RWPE2 (cell line): ENCODE measurements around the gene SLC12A2.

Experiments used
- ATAC-seq: fragments of 200-7000 bp; cut with Tn5 transposase; 3 replicates; pipeline ENCODE4 v1.9.1; 2021; ENCODE audit warnings: low read depth
- DNase-seq: peaks from one replicate; pipeline ENCODE4 v3.0.0-alpha.2; 2020; ENCODE audit warnings: low spot score
- H3K27ac ChIP-seq: fragments of 450-650 bp; 2 replicates; pipeline ENCODE4 v1.5.1; 2017; ENCODE audit warnings: mild to moderate bottlenecking; ENCODE audit not compliant: poor library complexity, severe bottlenecking
- H3K27me3 ChIP-seq: fragments of 250-450 bp; sonication (Bioruptor Pico); 2 replicates; pipeline ENCODE4 v1.5.1; 2021; ENCODE audit warnings: mild to moderate bottlenecking, moderate library complexity; ENCODE audit not compliant: insufficient read depth, poor library complexity, severe bottlenecking
- H3K36me3 ChIP-seq: fragments of 250-450 bp; sonication (Bioruptor Pico); 2 replicates; pipeline ENCODE4 v1.5.1; 2020; ENCODE audit warnings: low read depth, mild to moderate bottlenecking, moderate library complexity
- H3K4me1 ChIP-seq: fragments of 250-450 bp; sonication (Bioruptor Pico); 2 replicates; pipeline ENCODE4 v1.5.1; 2021; ENCODE audit warnings: mild to moderate bottlenecking, moderate library complexity; ENCODE audit not compliant: insufficient read depth, poor library complexity, severe bottlenecking
- H3K4me3 ChIP-seq: fragments of 250-450 bp; sonication (Bioruptor Pico); 2 replicates; pipeline ENCODE4 v1.5.1; 2021; ENCODE audit warnings: mild to moderate bottlenecking, moderate library complexity; ENCODE audit not compliant: severe bottlenecking
- H3K9me3 ChIP-seq: fragments of 250-450 bp; sonication (Bioruptor Pico); 2 replicates; pipeline ENCODE4 v1.5.1; 2021; ENCODE audit warnings: mild to moderate bottlenecking, moderate library complexity; ENCODE audit not compliant: severe bottlenecking
- TF ChIP-seq, protein P1 (sequence below): fragments of 450-650 bp; IDR thresholded peaks from one replicate; pipeline ENCODE4 v1.5.1; 2017; ENCODE audit warnings: mild to moderate bottlenecking, moderate library complexity; ENCODE audit not compliant: poor library complexity, severe bottlenecking

SLC12A2 gene

GRCh38 chr5:128216860-128217531 lies 133.4 kb downstream of the SLC12A2 start:
- Histone ChIP-seq H3K4me1 (no peaks in the 10 kb centered on the region), H3K27ac (no peak overlapping the region), H3K27me3 (no peaks in the 10 kb centered on the region), H3K9me3 (no peaks in the 10 kb centered on the region), H3K4me3 (no peak overlapping the region), H3K36me3 (no peaks in the 10 kb centered on the region)
- no peak for DNase-seq
- ATAC-seq, result peak; percentile 79
- TF ChIP-seq, protein P1, sequence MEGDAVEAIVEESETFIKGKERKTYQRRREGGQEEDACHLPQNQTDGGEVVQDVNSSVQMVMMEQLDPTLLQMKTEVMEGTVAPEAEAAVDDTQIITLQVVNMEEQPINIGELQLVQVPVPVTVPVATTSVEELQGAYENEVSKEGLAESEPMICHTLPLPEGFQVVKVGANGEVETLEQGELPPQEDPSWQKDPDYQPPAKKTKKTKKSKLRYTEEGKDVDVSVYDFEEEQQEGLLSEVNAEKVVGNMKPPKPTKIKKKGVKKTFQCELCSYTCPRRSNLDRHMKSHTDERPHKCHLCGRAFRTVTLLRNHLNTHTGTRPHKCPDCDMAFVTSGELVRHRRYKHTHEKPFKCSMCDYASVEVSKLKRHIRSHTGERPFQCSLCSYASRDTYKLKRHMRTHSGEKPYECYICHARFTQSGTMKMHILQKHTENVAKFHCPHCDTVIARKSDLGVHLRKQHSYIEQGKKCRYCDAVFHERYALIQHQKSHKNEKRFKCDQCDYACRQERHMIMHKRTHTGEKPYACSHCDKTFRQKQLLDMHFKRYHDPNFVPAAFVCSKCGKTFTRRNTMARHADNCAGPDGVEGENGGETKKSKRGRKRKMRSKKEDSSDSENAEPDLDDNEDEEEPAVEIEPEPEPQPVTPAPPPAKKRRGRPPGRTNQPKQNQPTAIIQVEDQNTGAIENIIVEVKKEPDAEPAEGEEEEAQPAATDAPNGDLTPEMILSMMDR, result no peak

DNA sequence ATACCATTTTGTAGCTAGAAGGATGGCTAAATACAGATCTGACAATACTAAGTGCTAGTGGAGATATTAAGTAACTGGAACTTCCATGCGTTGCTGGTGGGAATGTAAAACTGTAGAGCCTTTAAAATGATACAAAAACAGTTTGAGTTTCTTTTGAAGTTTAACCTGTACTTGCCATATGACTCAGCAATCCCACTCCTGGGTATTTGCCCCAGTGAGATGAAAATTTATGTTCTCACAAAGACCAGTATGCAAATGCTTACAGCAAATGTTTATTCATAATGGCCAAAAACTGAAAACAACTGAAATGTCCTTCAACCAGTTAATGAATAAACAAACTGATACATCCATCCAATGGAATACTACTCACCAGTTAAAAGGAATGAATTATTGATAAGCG lies 137.3 kb downstream of the SLC12A2 start:
- H3K4me3 ChIP-seq, result no peak overlapping the region
- no peaks in the 10 kb centered on the region for H3K27me3 ChIP-seq
- no peak for ATAC-seq
- DNase-seq, result no peak
- TF ChIP-seq, protein P1, result no peak
- H3K36me3 ChIP-seq, result no peaks in the 10 kb centered on the region
- H3K9me3 ChIP-seq, result no peaks in the 10 kb centered on the region
- H3K4me1 ChIP-seq, result no peaks in the 10 kb centered on the region
- no peak overlapping the region for H3K27ac ChIP-seq

DNA sequence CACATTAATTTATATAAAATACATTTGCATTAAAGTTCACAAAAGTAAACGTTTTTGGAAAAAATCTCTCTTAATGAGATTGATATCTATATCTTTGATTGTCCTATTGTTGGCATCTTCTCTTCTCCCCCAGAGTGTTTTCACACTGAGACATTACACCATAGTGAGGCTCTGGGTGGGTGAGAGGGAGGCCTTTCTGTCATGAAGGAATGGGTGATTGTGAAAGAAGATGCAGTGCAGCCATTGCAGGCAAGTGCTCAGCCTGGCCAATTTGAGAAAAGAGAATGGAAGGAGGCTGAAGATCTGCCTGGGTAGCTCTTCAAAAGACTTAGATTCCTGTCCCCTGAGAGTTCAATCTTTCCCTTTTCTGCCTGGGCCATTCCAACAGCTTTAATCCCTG lies 140.8 kb downstream of the SLC12A2 start:
- H3K4me3 ChIP-seq, result no peak overlapping the region
- no peaks in the 10 kb centered on the region for H3K36me3 ChIP-seq
- ATAC-seq (no peak), DNase-seq (no peak)
- peaks cover 8% of the 10 kb centered on the region for H3K4me1 ChIP-seq
- no peaks in the 10 kb centered on the region for H3K27me3 ChIP-seq
- H3K9me3 ChIP-seq, result no peaks in the 10 kb centered on the region
- no peak overlapping the region for H3K27ac ChIP-seq
- TF ChIP-seq, protein P1, result no peak

GRCh38 chr5:128225245-128226030 lies 141.9 kb downstream of the SLC12A2 start:
- H3K27me3 ChIP-seq, result no peaks in the 10 kb centered on the region
- peaks cover 8% of the 10 kb centered on the region for H3K4me1 ChIP-seq
- no peak overlapping the region for H3K27ac ChIP-seq
- H3K36me3 ChIP-seq, result no peaks in the 10 kb centered on the region
- ATAC-seq (no peak), DNase-seq (no peak)
- no peak overlapping the region for H3K4me3 ChIP-seq
- no peaks in the 10 kb centered on the region for H3K9me3 ChIP-seq
- TF ChIP-seq, protein P1, result no peak

GRCh38 chr5:128228008-128228407 lies 144.4 kb downstream of the SLC12A2 start:
- DNase-seq (no peak), ATAC-seq (peak; percentile 97)
- no peaks in the 10 kb centered on the region for H3K9me3 ChIP-seq
- H3K27me3 ChIP-seq, result no peaks in the 10 kb centered on the region
- H3K4me1 ChIP-seq, result peaks cover 8% of the 10 kb centered on the region
- no peaks in the 10 kb centered on the region for H3K36me3 ChIP-seq
- no peak overlapping the region for H3K27ac ChIP-seq
- no peak overlapping the region for H3K4me3 ChIP-seq
- TF ChIP-seq, protein P1, result no peak
